WTC11 (cell line): ENCODE data around the gene SNAI1.

Source experiments
- SP1 ChIP-seq: sonication (generic); formaldehyde crosslinking; conservative IDR thresholded peaks from 2 replicates; pipeline ENCODE4 v1.8.1; 2022; ENCODE audit warnings: missing genetic modification reagents
- TEAD4 ChIP-seq: sonication (generic); formaldehyde crosslinking; IDR thresholded peaks from 2 replicates; pipeline ENCODE4 v1.8.0; 2022; ENCODE audit warnings: mild to moderate bottlenecking, missing genetic modification reagents
- ZNF138 ChIP-seq: sonication (generic); formaldehyde crosslinking; conservative IDR thresholded peaks from 2 replicates; pipeline ENCODE4 v1.8.1; 2022; ENCODE audit warnings: mild to moderate bottlenecking, moderate library complexity, missing genetic modification reagents

DNA sequence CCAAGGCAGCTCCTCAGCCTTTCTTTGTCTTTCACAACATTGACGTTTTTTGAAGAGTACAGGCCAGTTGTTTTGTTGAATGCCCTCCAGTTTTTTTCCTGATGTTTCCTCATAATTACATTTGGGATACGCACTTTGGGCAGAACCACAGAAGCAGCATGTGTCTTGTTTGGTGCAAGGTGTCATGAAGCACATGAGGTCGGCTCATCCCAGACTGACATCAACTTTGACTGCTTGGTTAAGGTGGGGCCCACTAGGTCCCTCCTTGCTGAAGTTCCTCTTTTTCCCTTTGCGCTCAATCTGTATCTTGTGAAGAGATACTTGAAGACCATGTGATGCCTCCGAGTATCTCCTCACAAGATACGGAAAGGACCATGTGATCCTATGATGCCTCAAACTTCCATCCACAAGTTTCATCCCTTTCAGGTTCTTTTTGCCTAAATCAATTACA, 10.5 kb downstream of the SNAI1 start:
- no peak for TF ChIP-seq SP1 (CRISPR knock-in tag)
- no peak for TF ChIP-seq TEAD4 (CRISPR knock-in tag)
- TF ChIP-seq ZNF138 (CRISPR knock-in tag): no peak
